PC-3 (cell line): ENCODE results near the gene IRF2. TPM values are rescaled to one million over a fixed set of nuclear protein-coding genes. Genes with fewer than 3 reads are reported as not detected.

ENCODE experiments used
- ATAC-seq: fragments of 200-7000 bp; cut with Tn5 transposase; 2 replicates; pipeline ENCODE4 v1.9.1; 2020; ENCODE audit warnings: mild to moderate bottlenecking, moderate library complexity
- BruUV-seq: library from RNA; stranded (reverse); fragments of 400-500 nt; replicated peaks from 2 replicates; lab custom pipeline; 2021; lab: Mats Ljungman, UMichigan
- CTCF ChIA-PET: fragments of 300-600 bp; sonication (Branson Sonifier 250); formaldehyde crosslinking; loops from one replicate; lab custom pipeline; 2022; ENCODE audit warnings: antibody characterized with exemption; lab: Charles Lee
- POLR2A ChIA-PET: fragments of 300-600 bp; sonication (Branson Sonifier 250); formaldehyde crosslinking; loops from one replicate; lab custom pipeline; 2022; ENCODE audit warnings: antibody characterized with exemption; ENCODE audit not compliant: unreplicated experiment; lab: Charles Lee
- DNase-seq: peaks from one replicate; pipeline ENCODE4 v3.0.0-alpha.2; 2015
- H2AFZ ChIP-seq: fragments of 300-600 bp; sonication (generic); 2 replicates; pipeline ENCODE4 v1.6.0; 2016; ENCODE audit warnings: antibody characterized with exemption, low read length
- H3F3A ChIP-seq: fragments of 300-600 bp; sonication (generic); one replicate; pipeline ENCODE4 v1.6.0; 2017; ENCODE audit warnings: antibody characterized with exemption, low read length, control low read depth, mild to moderate bottlenecking; ENCODE audit not compliant: unreplicated experiment
- H3K27ac ChIP-seq: fragments of 300-600 bp; sonication (generic); 2 replicates; pipeline ENCODE4 v1.5.1; 2016; ENCODE audit warnings: mild to moderate bottlenecking, low read length
- H3K27me3 ChIP-seq: fragments of 300-600 bp; sonication (generic); 2 replicates; pipeline ENCODE4 v1.6.1; 2016; ENCODE audit warnings: low read length, mixed read lengths
- H3K36me3 ChIP-seq: fragments of 300-600 bp; sonication (generic); 2 replicates; pipeline ENCODE4 v1.6.1; 2016; ENCODE audit warnings: low read depth, mixed run types, low read length, mixed read lengths
- H3K4me1 ChIP-seq: fragments of 300-600 bp; sonication (generic); 2 replicates; pipeline ENCODE4 v1.5.1; 2016; ENCODE audit warnings: low read length; ENCODE audit not compliant: insufficient read depth
- H3K4me2 ChIP-seq: fragments of 300-600 bp; sonication (generic); 2 replicates; pipeline ENCODE4 v1.6.0; 2016; ENCODE audit warnings: low read length
- H3K4me3 ChIP-seq: fragments of 300-600 bp; sonication (generic); 2 replicates; pipeline ENCODE4 v1.5.1; 2016; ENCODE audit warnings: mild to moderate bottlenecking, low read length, mixed read lengths
- H3K79me2 ChIP-seq: fragments of 300-600 bp; sonication (generic); 2 replicates; pipeline ENCODE4 v1.6.1; 2017; ENCODE audit warnings: low read length, mixed read lengths
- H3K9ac ChIP-seq: fragments of 300-600 bp; sonication (generic); 2 replicates; pipeline ENCODE4 v1.6.0; 2016; ENCODE audit warnings: mild to moderate bottlenecking, low read length
- H3K9me2 ChIP-seq: fragments of 300-600 bp; sonication (generic); replicated peaks from 2 replicates; pipeline ENCODE4 v1.6.1; 2016; ENCODE audit warnings: mixed run types, low read length, mixed read lengths
- H3K9me3 ChIP-seq: fragments of 300-600 bp; sonication (generic); 2 replicates; pipeline ENCODE4 v1.6.1; 2016; ENCODE audit warnings: low read length, mixed read lengths
- H4K20me1 ChIP-seq: fragments of 300-600 bp; sonication (generic); 2 replicates; pipeline ENCODE4 v1.6.1; 2016; ENCODE audit warnings: low read length, mixed read lengths
- CTCF ChIP-seq: fragments of 300-600 bp; sonication (generic); conservative IDR thresholded peaks from 2 replicates; pipeline ENCODE4 v1.5.1; 2017; ENCODE audit warnings: antibody characterized with exemption, low read depth, mild to moderate bottlenecking, low read length
- EZH2 ChIP-seq: fragments of 300-600 bp; sonication (generic); IDR thresholded peaks from one replicate; pipeline ENCODE4 v1.6.1; 2017; ENCODE audit warnings: antibody characterized with exemption, mild to moderate bottlenecking, low read length; ENCODE audit not compliant: unreplicated experiment
- EZH2phosphoT487 ChIP-seq: fragments of 300-600 bp; sonication (generic); IDR thresholded peaks from 2 replicates; pipeline ENCODE4 v1.6.1; 2018; ENCODE audit warnings: mild to moderate bottlenecking, antibody characterized with exemption, low read length, borderline replicate concordance
- intact Hi-C: fragments of 100-400 bp; cut with micrococcal nuclease; formaldehyde crosslinking; loops from 2 replicates; pipeline ENCODE4 v1.9.0; 2023
- total RNA-seq: library from RNA; depleted of rRNA; stranded (reverse); fragments of >200 nt; gene quantifications from 2 replicates; pipeline ENCODE4 v1.2.3, GENCODE V29; 2014

Gene IRF2
- total RNA-seq, 1 experiment from 2014 or later, result 7.7 TPM

DNA sequence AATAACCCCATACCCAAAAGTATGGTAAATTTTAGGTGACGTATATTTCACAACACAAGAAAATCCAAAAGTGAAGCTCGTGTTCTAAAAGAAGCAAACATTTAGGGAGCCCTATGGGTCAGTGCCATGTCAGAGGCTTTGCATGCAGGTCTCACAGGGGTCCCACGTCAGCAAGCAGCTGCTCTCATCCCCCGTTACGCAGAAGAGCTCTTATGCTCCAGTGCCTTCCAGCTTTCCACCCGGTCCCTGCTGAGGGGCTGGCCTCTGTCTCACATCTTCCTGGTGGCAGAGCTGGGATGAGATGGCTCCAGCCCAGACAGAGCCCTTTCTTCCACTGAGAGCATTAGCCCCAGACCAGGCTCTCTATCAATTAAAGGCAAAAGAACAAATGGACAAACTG lies 82.0 kb downstream of the IRF2 start:
- CTCF ChIA-PET, result no interaction called here

DNA sequence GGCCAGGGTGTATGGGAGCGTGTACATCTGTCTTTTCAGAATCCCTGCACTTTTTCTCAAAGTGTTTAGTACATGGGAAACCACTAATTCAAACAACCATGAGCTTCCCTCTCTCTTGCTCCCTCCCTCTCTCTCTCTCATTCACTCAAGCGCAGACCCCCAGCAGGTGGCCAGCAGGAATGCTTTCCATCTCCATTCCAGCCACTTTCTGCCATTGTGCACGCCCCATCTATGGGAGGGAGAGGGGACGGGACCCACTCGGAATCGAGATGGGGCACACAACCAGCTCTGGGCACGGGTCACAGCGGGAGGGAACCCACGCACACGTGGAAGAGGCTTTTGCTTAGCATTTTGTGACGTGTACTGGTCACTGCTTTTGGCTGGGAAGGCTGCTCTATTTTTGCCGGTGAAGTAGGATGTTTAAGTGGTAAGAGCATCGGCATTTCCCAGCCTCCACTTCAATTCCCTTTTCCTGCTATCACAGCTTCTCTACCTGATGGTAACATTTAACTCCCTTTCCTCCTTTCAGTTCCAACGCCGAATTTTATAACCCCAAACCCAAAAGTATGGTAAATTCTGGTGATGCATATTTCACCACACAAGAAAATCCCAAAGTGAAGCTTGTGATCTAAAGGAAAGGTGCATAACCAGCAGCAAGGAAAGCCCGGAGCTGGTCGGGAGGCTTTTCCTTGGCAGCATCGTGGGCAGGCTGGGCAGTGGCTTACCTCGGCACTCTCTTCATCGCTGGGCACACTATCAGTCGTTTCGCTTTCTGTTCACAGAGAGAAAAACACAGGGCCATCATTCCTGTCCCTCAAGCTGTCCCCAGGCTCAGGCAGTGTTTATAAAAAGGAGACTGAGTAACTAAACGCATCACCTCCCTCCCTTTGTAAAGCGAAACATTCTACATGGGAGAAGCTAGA lies 84.1 kb downstream of the IRF2 start:
- Histone ChIP-seq H3K4me2 (no peak overlapping the region), H4K20me1 (no peaks in the 10 kb centered on the region), H2AFZ (no peak overlapping the region), H3K4me3 (no peak overlapping the region), H3K9me3 (no peaks in the 10 kb centered on the region), H3K4me1 (0 out of 2 replicates have a peak, but pooled peaks cover under 1% of the 10 kb centered on the region), H3K79me2 (no peaks in the 10 kb centered on the region), H3K9ac (no peak overlapping the region), H3K9me2 (no peaks in the 10 kb centered on the region), H3K36me3 (no peaks in the 10 kb centered on the region), H3K27me3 (no peaks in the 10 kb centered on the region), H3K27ac (no peak overlapping the region), H3F3A (no peaks in the 10 kb centered on the region)
- DNase-seq, result no peak
- TF ChIP-seq EZH2phosphoT487 (no peak), CTCF (no peak), EZH2 (no peak)
- ChIA-PET POLR2A (no interaction called here), CTCF (no interaction called here)
- intact Hi-C loops, result no loop called here
- ATAC-seq, result no peak
- BruUV-seq, result no TSS peak

More for the DNA sequence above, 82.0 kb downstream of the IRF2 start:
- no peaks in the 10 kb centered on the region for H3K9me3 ChIP-seq
- no peaks in the 10 kb centered on the region for H3K4me1 ChIP-seq
- H3K4me2 ChIP-seq, result no peak overlapping the region
- TF ChIP-seq EZH2 (no peak), EZH2phosphoT487 (no peak), CTCF (no peak)
- no peak overlapping the region for H3K27ac ChIP-seq
- no peaks in the 10 kb centered on the region for H4K20me1 ChIP-seq
- H3K9ac ChIP-seq, result no peak overlapping the region
- no peak overlapping the region for H3K4me3 ChIP-seq
- no peaks in the 10 kb centered on the region for H3F3A ChIP-seq
- ATAC-seq (no peak), DNase-seq (no peak)
- no peaks in the 10 kb centered on the region for H3K79me2 ChIP-seq
- H3K27me3 ChIP-seq, result no peaks in the 10 kb centered on the region
- no peaks in the 10 kb centered on the region for H3K9me2 ChIP-seq
- no peak overlapping the region for H2AFZ ChIP-seq
- BruUV-seq, result no TSS peak
- intact Hi-C loops, result no loop called here
- no peaks in the 10 kb centered on the region; the same call in 1 of the 2 replicates for H3K36me3 ChIP-seq
- POLR2A ChIA-PET, result no interaction called here

GRCh38 chr4:184388106-184388505 lies 86.2 kb downstream of the IRF2 start:
- CTCF ChIA-PET, result no interaction called here
- BruUV-seq, result no TSS peak

More at GRCh38 chr4:184388106-184388505, 86.2 kb downstream of the IRF2 start:
- H3K27ac ChIP-seq, result no peak overlapping the region
- no peak overlapping the region for H2AFZ ChIP-seq
- no peak for DNase-seq
- H4K20me1 ChIP-seq, result no peaks in the 10 kb centered on the region
- peaks cover 5% of the 10 kb centered on the region for H3F3A ChIP-seq
- H3K4me1 ChIP-seq, result peaks cover 18% of the 10 kb centered on the region
- H3K9ac ChIP-seq, result no peak overlapping the region
- intact Hi-C loops, result no loop called here
- no peak overlapping the region for H3K4me2 ChIP-seq
- no peaks in the 10 kb centered on the region for H3K36me3 ChIP-seq
- no peak for TF ChIP-seq EZH2
- no peak for TF ChIP-seq CTCF
- no peak for TF ChIP-seq EZH2phosphoT487
- H3K9me3 ChIP-seq, result no peaks in the 10 kb centered on the region
- H3K9me2 ChIP-seq, result no peaks in the 10 kb centered on the region
- H3K27me3 ChIP-seq, result no peaks in the 10 kb centered on the region
- ATAC-seq, result no peak
- POLR2A ChIA-PET, result no interaction called here
- no peaks in the 10 kb centered on the region for H3K79me2 ChIP-seq
- no peak overlapping the region for H3K4me3 ChIP-seq
